Activated CD4-positive, CD25-positive, alpha-beta regulatory T cell treated with anti-CD3 and anti-CD28 coated beads, Interleukin-2, amount 50 U/mL, for 72 hours (primary cell): ENCODE results near the gene FAM83F.
"Not testable (repeated sequence)": the region's sequence is repeated elsewhere in the genome, so short reads cannot be mapped to it uniquely, and the experiment has no call there.

Source experiments
- DNase-seq: peaks from one replicate; pipeline ENCODE4 v3.0.0; 2021

FAM83F gene

DNA sequence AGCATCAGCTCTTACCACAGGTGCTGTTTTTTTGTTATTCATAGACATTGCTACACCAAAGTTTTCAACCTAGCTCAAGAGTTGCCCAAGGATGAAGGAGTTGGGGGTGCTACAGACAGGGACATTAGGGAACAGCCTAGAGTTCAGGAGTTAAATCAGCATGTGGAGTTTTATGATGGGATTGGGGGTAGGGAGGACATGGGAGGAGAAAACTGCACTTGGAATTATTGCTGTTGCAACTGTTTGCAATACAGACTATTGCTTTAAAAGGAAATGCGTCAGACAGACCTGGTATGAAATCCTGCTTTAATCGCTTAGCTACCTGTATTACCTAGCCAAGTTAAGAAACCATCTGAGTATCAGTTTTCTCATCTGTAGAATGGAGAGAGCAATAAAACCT lies 28.3 kb upstream of the FAM83F start:
- DNase-seq: no peak

DNA sequence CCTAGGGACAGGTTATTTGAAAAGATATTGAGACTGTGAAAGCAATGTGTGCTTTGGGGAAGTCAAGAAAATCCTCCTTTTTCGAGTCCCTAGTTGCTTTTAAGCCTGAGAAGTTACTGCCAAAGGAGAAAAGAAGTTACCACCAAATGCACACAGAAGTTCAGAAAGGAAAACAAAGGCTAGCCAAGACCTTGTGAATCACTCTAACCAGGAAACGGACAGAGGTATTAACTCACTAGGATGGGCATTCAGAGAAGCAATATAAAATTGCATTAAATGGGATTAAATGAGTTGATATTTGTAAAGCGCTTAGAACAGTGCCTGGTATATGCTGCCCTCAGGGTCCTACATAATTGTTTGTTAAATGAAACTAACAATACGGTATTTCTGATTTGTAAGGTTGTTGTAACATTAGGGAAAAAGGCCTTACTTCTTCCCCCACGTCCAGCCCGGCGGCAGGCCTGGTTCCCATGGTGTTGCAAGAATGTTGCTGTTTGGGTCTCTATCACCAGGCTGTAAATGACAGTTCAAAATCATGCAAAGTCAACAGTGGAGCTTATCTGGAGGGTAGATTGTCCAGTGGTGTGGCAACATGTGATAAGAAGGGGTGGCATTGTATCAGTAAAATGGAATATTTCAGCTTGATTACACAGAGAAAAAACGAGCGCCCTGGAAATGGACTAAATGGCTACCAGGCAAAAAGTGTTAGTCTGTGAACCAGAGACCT lies 27.5 kb upstream of the FAM83F start:
- no peak for DNase-seq

DNA sequence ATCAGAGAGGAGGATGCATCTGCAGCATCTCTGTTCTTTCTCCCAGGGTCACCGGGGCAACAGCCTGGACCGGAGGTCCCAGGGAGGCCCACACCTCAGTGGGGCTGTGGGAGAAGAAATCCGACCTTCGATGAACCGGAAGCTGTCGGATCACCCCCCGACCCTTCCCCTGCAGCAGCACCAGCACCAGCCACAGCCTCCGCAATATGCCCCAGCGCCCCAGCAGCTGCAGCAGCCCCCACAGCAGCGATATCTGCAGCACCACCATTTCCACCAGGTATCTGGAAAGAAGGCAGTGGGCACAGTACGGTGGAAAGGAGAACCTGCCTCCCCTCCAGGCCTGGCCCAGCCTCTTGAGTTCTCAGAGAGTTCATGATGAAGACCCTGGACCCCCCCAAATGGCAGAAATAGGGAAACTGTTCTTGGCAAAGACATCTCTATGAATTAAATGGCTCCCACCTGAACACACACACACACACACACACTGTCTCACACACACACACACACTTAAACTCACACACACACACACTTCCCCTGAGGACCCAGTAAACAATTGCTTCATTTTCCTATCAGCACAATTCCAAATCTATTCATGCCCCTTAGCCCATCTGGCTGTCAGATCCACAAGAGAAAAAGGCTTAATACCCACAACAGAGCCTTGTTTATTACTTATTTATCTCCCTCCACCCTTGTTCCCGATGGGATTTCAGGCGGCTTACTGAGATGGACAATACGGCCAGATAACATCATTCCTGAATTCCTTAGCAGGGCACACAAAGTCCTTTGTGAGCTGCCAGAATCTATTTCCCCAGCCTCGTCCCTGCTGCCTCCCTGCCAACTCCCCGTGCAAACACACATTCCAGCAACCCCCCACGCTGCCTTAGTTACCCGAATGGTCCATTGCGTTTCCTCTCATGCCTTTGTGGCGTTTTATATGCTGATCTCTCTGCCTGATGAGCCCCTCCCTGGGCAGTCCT lies 26.5 kb upstream of the FAM83F start:
- no peak for DNase-seq

DNA sequence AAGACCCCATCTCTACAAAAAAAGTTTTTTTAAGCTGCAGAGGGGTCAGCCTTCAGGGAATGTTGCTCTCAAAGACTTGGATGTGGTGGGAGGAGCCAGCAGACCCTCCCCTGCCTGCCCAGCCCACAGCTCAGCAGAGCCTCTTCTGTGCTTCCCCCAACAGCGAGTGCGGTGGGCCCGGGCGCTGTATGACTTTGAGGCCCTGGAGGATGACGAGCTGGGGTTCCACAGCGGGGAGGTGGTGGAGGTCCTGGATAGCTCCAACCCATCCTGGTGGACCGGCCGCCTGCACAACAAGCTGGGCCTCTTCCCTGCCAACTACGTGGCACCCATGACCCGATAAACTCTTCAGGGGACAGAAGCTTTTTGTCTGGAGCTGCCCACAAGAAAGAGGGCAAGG lies 24.0 kb upstream of the FAM83F start:
- no peak for DNase-seq

DNA sequence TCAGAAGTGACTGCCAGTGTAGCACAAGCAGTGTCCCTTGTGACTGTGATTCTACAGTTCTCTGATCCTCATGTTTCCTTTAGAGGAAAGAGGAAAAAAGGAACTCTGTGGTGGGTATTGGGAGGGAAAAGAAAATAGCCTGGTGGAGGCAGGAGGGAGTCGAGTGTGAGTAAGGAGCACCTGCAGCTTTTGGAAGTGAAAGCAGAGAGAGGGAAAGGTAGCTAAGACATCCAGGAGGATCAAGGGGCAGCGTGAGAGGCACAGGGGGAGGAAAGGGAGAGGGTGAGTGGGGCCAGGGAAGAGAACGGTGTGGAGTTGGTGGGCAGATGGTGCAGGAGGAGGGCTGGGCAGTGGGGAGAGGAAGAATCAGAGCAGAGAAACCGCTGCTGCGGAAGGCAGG lies 22.1 kb upstream of the FAM83F start:
- DNase-seq: no peak

DNA sequence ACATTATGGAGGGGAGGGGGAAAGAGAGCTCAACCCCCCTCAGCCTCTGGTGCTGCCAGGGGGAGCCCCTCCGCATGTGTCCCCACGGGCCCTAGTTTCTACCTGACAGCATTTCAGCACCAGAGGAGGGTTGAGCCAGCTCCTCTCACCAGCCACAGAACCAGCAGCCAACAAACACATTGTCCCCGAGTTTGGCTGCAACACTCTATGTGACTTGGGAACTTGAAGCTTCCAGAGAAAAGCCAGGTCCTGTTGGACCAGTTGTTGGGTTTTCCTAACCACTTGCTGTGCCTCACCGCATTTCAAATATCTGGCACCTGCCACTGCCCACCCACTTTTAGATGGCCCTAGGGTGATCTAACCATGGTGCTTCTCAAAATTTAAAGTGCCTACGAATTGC lies 21.1 kb upstream of the FAM83F start:
- DNase-seq: no peak

DNA sequence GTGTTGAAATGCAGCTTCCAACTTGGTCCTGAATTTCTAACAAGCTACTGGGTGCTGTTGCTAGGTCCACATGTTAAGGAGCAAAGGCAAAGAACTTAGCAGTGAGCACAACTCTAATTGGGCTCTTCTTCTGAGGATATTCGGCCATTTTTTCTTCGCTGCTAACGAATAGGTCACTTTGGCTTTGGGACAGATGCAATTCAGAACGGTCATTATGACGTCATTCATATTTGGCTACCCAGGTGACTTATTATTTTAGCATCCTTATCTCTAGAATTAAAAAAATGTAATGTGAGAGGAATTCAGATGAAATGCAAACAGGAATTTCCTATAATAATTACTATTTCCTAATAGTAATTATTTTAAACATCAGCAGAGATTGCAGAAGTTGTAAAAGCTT lies 20.7 kb upstream of the FAM83F start:
- no peak for DNase-seq

DNA sequence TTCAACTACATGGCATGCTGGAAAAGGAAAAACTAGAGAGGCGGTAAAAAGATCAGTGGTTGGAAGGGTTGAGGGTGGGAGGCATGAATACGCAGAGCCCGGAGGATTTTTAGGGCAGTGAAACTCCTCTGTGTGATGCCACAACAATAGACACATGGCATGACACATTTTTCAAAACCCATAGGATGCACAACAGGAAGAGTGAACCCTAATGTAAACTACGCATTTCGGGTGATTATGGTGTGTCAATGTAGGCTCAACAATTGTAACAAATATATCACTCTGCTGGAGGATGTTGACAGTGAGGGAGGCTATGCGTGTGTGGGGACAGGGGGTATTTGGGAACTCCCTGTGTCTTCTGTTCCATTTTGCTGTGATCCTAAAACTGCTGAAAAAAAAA lies 15.7 kb upstream of the FAM83F start:
- no peak for DNase-seq

DNA sequence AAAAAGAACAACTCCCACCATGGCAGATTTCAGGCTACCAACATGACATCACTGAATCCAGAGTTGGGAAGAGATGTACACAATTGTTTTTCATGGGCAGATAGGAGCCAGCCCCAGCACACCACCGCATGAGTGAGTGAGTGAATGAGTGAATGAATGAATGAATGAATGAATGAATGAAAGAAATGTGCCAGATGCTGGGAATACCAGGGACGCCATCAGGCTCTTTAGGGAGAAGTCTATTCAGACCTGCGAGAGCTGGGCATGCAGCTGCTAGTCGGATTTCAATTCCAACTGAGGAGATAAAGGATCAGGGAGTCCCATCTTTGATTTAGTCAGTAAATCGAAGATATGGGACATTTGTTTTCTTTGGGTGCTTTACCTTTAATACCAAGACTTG lies 15.3 kb upstream of the FAM83F start:
- no peak for DNase-seq

DNA sequence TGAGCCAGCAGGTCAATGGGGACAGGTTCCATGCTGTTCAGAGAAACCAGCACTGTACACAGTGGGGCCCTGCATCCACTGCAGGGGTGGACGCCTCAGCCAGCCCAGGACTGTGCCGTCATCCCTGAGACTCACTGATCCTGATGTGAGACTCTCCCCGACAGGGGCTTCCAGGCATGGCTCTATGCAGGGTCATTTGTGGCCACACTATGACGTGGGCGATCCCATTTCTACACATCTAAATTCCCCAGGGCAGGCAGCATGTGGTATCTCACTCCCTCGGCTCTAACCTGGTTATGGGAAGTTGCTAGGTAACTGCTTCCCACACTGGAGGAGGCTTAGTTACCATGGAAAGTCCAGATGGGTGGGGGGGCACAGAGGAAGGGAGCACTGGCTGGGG lies 14.2 kb upstream of the FAM83F start:
- no peak for DNase-seq

DNA sequence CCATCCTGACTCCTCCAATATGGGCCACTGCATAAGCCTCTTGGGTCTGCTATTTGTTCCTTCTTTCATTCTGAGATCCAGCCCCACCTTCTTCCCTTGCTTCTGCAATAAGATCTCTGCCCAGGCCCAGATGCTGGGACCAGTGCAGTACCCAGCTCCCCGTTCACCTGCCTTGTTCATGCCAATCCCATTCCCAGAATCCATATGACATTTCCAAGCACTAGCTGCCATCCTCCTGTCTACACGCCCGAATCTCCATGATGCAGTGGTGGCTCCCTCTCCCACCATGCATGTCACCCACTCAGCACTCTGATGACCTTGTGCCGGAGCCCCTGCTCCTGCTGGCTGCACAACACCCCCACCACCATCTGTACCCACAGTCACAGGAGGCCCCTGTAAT lies 11.4 kb upstream of the FAM83F start:
- DNase-seq: no peak

DNA sequence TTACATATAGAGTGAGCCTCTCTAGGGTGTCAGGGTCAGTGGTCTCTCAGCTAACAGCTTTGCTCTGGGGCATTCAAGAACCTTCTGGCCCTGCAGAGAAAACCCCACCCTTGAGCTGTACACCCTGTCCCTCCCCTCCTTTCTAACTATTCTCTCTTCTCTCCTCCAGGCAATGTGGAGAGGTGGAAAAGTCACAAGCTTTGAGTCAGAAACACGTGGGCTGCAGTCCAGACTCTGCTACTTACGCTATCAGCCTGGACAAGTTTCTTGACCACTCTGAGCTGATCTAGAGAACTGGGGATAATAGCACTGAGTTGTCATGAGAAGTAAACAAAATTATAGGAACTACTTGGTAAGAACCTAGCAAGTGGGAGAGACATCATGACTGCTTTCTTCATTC lies 10.7 kb upstream of the FAM83F start:
- DNase-seq: no peak

DNA sequence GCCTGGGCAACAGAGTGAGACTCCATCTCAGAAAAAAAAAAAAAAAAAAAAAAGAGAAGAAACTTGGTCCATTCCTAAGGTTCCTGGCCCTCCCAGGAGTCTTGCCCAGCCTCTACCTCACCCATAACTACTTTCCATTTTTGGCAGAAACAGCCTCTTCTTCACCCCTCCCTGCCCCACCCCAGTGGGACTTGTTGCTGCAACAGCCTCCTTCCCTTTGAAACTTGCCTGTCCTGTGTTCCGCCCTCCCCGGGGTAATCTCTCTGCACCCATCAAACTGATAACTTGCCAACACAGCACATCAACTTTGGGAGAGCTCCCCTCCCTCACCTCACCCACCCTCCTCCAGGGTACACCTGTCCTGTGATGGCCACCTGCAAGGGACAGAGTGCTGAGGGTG lies 10.0 kb upstream of the FAM83F start:
- no peak for DNase-seq

DNA sequence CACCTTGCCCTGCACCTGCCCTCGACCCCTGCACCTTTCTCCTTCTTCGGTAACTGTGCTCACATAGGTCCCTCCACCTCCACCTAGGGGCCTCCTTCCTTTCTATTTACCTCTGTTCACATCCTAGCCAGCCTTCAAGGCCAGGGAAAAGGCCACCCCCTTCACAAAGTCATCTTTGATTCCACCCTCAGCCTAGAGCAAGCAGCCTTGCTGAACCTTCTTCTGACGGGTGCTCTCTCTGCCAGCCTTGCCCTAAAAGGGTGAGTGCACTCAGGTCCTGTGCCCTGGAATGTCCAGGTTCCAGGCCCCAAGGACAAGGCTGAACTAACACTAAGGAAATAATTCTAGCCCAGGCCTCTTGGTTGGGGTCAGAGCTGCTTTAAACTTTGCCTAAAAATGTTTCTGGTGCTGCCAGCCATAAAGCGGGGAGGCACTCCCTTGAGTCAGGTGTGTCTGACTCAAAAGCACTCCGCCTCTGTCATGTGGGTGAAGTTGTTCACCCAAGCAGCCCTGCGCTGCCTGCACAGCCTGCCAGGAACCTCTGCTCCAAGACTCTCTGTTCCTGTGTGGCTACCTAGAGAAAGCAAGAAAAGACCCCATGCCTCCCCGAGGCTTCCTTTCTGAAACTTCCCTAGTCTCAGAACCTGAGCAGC lies 9.2 kb upstream of the FAM83F start:
- no peak for DNase-seq

DNA sequence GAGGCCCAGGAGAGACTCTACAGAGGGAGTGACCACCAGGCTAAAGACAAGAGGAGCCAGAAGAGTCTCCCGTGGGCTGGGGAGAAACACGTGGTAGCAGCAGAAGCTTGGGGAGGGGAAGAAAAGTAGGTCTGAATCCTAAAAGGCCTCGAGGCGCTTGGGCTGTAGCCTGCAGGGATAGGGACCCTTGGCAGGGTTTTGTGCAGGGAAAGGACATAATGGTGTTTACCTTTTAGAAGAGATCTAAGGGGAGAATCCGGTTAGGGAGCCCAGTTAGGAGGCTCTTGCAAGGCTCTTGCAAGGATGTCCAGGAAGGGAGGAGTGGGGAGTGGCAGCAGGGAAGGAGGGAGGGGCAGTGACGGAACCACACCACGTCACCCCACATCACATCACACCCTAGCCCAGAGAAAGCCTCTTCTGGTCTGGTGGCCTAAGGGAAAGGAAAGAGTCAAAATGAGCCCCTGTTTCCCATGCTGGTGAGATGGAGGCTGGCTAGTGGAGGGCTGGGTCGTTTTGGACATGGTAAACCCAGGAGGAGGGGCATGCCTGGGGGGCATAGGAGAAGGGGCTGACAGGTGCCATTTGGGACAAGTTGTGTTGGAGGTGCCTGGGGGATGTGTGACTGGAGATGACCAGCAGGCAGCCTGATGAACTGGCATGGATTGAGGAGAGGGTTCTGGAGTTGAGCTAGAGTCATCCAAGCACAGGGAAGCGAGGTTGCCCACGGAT lies 6.2 kb upstream of the FAM83F start:
- DNase-seq: no peak

DNA sequence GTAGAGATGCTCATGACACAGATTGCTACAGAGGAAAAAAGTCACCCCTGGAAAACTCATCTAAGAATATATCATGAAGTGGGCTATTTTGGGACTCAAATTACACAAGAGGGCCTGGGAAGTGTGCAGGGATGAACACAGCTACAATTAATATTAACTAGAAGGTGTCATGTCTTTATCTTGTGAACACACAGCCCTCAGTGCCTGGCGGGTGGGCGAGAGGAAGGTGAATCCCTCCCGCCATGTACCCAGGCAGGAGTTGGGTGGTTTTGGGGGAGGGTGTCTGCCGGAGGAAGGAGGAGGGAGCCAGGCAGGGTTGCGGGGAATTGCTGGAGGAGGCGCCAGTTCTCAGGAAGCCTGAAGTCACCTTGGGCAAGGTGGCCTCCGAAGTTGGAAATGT lies 5.1 kb upstream of the FAM83F start:
- DNase-seq: no peak

DNA sequence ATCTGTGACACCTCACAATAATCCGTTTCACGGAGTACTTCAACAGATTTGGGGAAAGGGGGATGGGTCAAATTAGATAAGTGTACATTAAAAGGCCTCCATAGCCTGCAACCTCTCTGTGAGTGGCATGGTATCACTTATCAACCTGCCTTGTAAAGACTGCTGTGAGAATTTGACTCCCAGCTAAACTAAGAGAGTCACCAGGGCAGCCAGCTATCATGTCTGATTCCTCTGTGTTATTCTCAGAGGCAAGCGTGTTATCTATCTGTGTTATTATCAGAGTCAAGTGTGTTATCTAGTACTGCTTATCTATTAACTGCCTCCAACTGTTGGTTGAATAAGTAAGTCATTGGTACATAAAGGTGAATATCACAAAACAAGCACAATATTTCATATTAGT lies 4.1 kb upstream of the FAM83F start:
- DNase-seq: no peak

DNA sequence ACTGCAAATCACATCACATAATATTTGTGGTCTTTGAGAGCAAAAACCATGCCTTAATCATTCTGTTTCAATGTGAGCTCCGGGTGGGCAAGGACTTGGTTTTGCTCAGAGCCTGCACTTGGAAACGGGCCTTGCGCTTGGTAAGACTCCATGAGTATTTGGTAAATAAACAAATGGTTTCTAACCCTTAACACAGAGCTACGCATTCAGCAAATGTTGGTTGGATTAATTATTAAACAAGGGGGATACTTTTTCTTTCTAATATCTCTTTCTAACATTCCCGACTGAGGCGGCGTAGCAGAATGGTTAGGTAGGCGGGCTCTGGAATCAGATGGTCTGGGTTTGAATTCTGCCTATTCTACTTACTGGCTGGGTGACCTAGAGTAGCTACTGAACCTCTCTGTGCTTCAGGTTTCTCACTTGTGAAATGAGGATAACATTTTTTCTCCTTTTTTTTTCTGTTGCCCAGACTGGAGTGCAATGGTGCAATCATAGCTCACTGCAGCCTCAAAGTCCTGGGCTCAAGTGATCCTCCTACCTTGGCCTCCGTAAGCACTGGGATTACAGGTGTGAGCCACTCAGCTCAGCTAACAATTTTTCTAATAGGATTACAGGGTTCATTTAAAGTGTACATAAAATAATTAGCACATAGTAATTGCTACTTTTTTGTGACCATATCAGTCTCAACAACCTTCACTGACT lies 3.4 kb upstream of the FAM83F start:
- DNase-seq: no peak

DNA sequence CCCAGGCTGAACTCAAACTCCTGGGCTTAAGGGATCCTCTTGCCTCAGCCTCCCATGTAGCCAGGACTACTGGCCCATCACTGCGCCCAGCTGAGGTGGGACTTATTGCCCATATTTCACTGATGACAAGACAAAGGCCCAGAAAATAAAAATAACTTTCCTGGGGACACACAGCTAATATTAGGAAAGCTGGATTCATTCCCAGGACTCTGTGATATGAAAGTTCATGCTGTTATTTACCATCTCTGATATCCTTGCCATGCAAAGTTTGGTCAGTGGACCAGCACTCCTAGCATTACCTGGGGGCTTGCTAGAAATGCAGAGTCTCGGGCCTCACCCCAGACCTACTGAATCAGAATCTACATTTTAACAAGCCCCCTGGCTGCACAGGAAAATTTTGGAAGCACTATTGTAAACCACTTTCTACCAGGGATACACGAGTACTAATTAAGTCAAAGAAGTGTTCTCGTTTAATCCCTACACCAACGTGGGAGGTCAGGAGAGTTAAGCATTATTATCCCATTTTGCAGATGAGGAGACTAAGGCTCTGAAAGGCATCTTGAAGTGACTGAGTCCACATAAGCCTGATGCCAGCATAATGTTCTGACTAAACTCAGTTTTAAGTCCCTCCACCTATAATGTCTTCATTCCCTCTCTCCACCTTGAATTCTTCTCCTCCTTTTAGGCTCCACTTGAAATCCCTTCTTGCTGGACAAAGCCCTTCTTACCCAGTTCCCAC lies 2.5 kb upstream of the FAM83F start:
- no peak for DNase-seq

DNA sequence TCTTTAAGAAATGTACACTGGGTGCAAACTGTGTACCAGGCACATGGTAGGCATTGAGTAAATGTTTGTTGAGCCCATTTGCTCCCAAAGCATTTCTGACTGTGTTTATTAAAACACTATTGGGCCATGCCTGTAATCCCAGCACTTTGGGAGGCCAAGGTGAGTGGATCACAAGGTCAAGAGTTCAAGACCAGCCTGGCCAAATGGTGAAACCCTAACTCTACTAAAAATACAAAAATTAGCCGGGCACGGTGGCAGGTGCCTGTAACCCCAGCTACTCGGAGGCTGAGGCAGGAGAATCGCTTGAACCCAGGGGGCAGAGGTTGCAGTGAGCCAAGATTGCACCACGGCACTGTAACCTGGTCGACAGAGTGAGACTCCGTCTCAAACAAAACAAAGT lies 1.9 kb upstream of the FAM83F start:
- DNase-seq: not testable (repeated sequence)

DNA sequence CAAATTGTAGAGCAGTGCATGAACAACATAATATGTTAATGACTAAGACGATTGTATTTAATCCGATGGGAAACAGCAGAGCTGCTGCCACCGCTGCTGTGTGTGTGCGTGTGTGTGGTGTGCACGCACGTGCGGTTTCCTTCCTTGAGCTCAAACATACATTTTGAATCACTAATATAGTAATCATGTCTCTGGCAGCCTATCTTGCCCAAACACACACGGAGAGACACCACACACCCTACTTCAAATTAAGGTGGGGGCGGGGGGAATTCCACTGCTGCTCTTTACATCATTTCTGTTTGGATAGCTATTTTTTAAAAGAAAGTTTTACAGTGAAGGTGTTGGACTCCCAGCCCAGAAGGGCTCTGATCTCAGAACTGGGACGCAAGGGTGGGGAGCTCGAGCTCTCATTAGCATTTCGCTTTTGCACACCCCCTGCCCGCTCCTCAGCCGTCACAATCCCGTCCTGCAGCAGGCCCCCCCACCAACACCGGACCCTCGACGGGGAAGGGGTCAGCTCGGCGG lies 651 bp upstream of the FAM83F start:
- DNase-seq: peak; percentile 44
